ENCODE results near the gene FBXO34. TPM values are rescaled to one million over a fixed set of nuclear protein-coding genes. Genes with fewer than 3 reads are reported as not detected.
"Not testable (repeated sequence)": the region's sequence is repeated elsewhere in the genome, so short reads cannot be mapped to it uniquely, and the experiment has no call there.

FBXO34 gene
- total RNA-seq, 2 donors from 2014 or later: 39.8 to 70.9 TPM

- no peak for DNase-seq
- Histone ChIP-seq H3K27me3 (no peaks in the 10 kb centered on the region), H3K4me3 (no peak overlapping the region), H3K9ac (ENCODE audit: low read depth in 2 of 2, low read length in 2 of 2) (no peak overlapping the region), H3K9me3 (no peaks in the 10 kb centered on the region), H3K4me1 (peaks cover 5% of the 10 kb centered on the region), H3K36me3 (no peaks in the 10 kb centered on the region), H3K27ac (no peak overlapping the region)
- no peak for TF ChIP-seq CTCF (IDR thresholded peaks at IDR 0.05)
- intact Hi-C loops (cut with DNase I): no loop called here
Measured at GRCh38 chr14:55309154-55309553, 37.9 kb downstream of the FBXO34 start.

- H3K4me3 ChIP-seq: no peak overlapping the region
- no peaks in the 10 kb centered on the region for H3K27me3 ChIP-seq
- no peaks in the 10 kb centered on the region for H3K36me3 ChIP-seq
- DNase-seq: no peak
- H3K9me3 ChIP-seq: no peaks in the 10 kb centered on the region
- peak overlapping the region in 1 of 2 donors; percentile 41 for H3K9ac ChIP-seq (ENCODE audit: low read depth in 2 of 2, low read length in 2 of 2)
- peaks cover 5% of the 10 kb centered on the region for H3K4me1 ChIP-seq
- H3K27ac ChIP-seq: no peak overlapping the region
- intact Hi-C loops (cut with DNase I): no loop called here
- no peak for TF ChIP-seq CTCF (IDR thresholded peaks at IDR 0.05)
Measured at GRCh38 chr14:55309761-55310365, 38.6 kb downstream of the FBXO34 start.

GRCh38 chr14:55312379-55313030, 41.3 kb downstream of the FBXO34 start:
- H3K9ac ChIP-seq (ENCODE audit: low read depth in 2 of 2, low read length in 2 of 2); H3K4me3 ChIP-seq; H3K27me3 ChIP-seq; DNase-seq; H3K4me1 ChIP-seq; H3K9me3 ChIP-seq; H3K27ac ChIP-seq; intact Hi-C loops (cut with DNase I); H3K36me3 ChIP-seq: not testable (repeated sequence)

GRCh38 chr14:55313480-55313879, 42.3 kb downstream of the FBXO34 start:
- H3K4me1 ChIP-seq: peaks cover 9% of the 10 kb centered on the region
- no peak for TF ChIP-seq CTCF (IDR thresholded peaks at IDR 0.05)
- H3K27me3 ChIP-seq: no peaks in the 10 kb centered on the region
- intact Hi-C loops (cut with DNase I): no loop called here
- DNase-seq: no peak
- H3K4me3 ChIP-seq: no peak overlapping the region
- H3K27ac ChIP-seq: no peak overlapping the region
- H3K36me3 ChIP-seq: no peaks in the 10 kb centered on the region
- H3K9ac ChIP-seq (ENCODE audit: low read depth in 2 of 2, low read length in 2 of 2): no peak overlapping the region
- H3K9me3 ChIP-seq: no peaks in the 10 kb centered on the region

- Histone ChIP-seq H3K27ac (no peak overlapping the region), H3K9me3 (no peaks in the 10 kb centered on the region), H3K27me3 (no peaks in the 10 kb centered on the region), H3K4me1 (peaks cover 9% of the 10 kb centered on the region), H3K9ac (ENCODE audit: low read depth in 2 of 2, low read length in 2 of 2) (no peak overlapping the region), H3K4me3 (no peak overlapping the region), H3K36me3 (no peaks in the 10 kb centered on the region)
- intact Hi-C loops (cut with DNase I): no loop called here
- DNase-seq: no peak
- TF ChIP-seq CTCF (IDR thresholded peaks at IDR 0.05): no peak
Measured at GRCh38 chr14:55314449-55314848, 43.2 kb downstream of the FBXO34 start.

- intact Hi-C loops (cut with DNase I): no loop called here
- no peaks in the 10 kb centered on the region for H3K27me3 ChIP-seq
- no peak overlapping the region for H3K4me3 ChIP-seq
- peak overlapping the region in 1 of 2 donors; percentile 48 for H3K9ac ChIP-seq (ENCODE audit: low read depth in 2 of 2, low read length in 2 of 2)
- H3K36me3 ChIP-seq: no peaks in the 10 kb centered on the region
- H3K4me1 ChIP-seq: peaks cover 4% of the 10 kb centered on the region
- no peaks in the 10 kb centered on the region for H3K9me3 ChIP-seq
- no peak for TF ChIP-seq CTCF (IDR thresholded peaks at IDR 0.05)
- H3K27ac ChIP-seq: peak overlapping the region; percentile 75
- DNase-seq: peak; percentile 74
Measured at GRCh38 chr14:55316564-55316963, 45.3 kb downstream of the FBXO34 start.

All from colonic mucosa (tissue), 4 donors.